Activated CD4-positive, alpha-beta T cell treated with anti-CD3 and anti-CD28 coated beads, Interleukin-2, amount 50 U/mL, for 1 hour (primary cell): ENCODE data around the gene PPRC1.

Experiments used
- DNase-seq: peaks from one replicate; pipeline ENCODE4 v3.0.0-alpha.2; 2020

Gene PPRC1

GRCh38 chr10:102119417-102120141, 13.3 kb upstream of the PPRC1 start:
- DNase-seq: peak; percentile 39

GRCh38 chr10:102120142-102120990, 12.5 kb upstream of the PPRC1 start, which contains the start of gene LDB1:
TSS of gene LDB1 (minus strand) at chr10:102120368. CDS start at chr10:102120110, 258 bp downstream.
- DNase-seq: peak; percentile 59

- peak; percentile 16 for DNase-seq
Measured at GRCh38 chr10:102120991-102121738, 11.7 kb upstream of the PPRC1 start.

- DNase-seq: no peak
Measured at GRCh38 chr10:102121739-102122372, 11.0 kb upstream of the PPRC1 start.

GRCh38 chr10:102122450-102122849, 10.4 kb upstream of the PPRC1 start:
- DNase-seq: no peak

- no peak for DNase-seq
Measured at GRCh38 chr10:102123223-102123622, 9.6 kb upstream of the PPRC1 start.

- DNase-seq: no peak
Measured at GRCh38 chr10:102131286-102132170, 1.3 kb upstream of the PPRC1 start.

GRCh38 chr10:102132193-102132562, 662 bp upstream of the PPRC1 start:
- no peak for DNase-seq

- peak; percentile 23 for DNase-seq
Measured at GRCh38 chr10:102133373-102134195, 744 bp downstream of the PPRC1 start.

- no peak for DNase-seq
Measured at GRCh38 chr10:102134416-102134815, 1.6 kb downstream of the PPRC1 start.

- no peak for DNase-seq
Measured at GRCh38 chr10:102135956-102136526, 3.2 kb downstream of the PPRC1 start.

GRCh38 chr10:102139281-102140110, 6.7 kb downstream of the PPRC1 start:
- DNase-seq: no peak

GRCh38 chr10:102140218-102140617, 7.4 kb downstream of the PPRC1 start:
- no peak for DNase-seq

- no peak for DNase-seq
Measured at GRCh38 chr10:102140913-102141540, 8.2 kb downstream of the PPRC1 start.

- DNase-seq: no peak
Measured at GRCh38 chr10:102141583-102142107, 8.8 kb downstream of the PPRC1 start.

GRCh38 chr10:102146971-102147428, 14.2 kb downstream of the PPRC1 start:
- no peak for DNase-seq

- no peak for DNase-seq
Measured at GRCh38 chr10:102147561-102147960, 14.7 kb downstream of the PPRC1 start.

GRCh38 chr10:102148275-102148674, 15.4 kb downstream of the PPRC1 start:
- no peak for DNase-seq
